ENCODE results near the gene MYPN.

Gene MYPN

DNA sequence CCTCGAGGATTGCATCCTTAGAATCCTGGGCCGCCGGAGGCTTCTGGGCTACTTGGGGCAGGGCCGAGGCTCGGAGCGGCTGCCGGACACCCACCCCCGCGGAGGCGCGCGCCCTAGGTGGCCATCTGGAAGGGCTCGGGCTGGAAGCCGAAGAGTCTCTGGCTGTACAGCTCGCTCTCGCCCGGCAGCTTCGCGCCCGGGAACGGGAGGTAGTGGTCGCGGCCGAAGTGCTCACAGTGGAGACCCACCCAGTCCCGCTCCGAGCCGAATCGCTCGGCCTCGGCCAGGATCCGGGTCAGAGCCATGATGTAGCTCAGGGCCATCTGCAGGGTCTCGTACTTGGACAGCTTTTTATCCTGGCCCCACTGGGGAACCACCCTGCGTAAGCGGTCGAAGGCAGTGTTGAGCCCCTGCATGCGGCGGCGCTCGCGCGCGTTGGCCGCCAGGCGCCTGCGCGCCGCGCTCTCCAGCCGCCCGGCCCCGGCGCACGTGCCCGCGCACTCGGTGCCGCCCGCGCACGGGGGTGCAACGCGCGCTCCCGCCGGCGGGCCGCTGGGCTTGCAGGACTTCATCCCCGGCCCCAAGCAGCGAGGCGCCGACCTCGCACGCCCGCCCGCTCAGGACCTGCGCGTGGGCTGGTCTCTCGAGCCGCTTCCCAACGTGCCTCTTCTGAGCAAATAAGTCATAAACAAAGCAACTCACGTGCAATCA, 122.0 kb downstream of the MYPN start (continued):
- TF ChIP-seq SALL2 (tag by site-specific recombination; IDR thresholded peaks at IDR 0.05; ENCODE audit: borderline replicate concordance) (no peak), ZNF341 (tag by site-specific recombination; IDR thresholded peaks at IDR 0.05; ENCODE audit: low read depth) (no peak), KLF7 (tag by site-specific recombination; IDR thresholded peaks at IDR 0.05; ENCODE audit: borderline replicate concordance) (no peak), ZSCAN16 (tag by site-specific recombination; IDR thresholded peaks at IDR 0.05) (0 out of 2 replicates have a peak, but pooled peaks have one; percentile 23), SP7 (tag by site-specific recombination; IDR thresholded peaks at IDR 0.05) (peak; percentile 49), ZFP37 (tag by site-specific recombination; IDR thresholded peaks at IDR 0.05) (peak; percentile 92)

DNA sequence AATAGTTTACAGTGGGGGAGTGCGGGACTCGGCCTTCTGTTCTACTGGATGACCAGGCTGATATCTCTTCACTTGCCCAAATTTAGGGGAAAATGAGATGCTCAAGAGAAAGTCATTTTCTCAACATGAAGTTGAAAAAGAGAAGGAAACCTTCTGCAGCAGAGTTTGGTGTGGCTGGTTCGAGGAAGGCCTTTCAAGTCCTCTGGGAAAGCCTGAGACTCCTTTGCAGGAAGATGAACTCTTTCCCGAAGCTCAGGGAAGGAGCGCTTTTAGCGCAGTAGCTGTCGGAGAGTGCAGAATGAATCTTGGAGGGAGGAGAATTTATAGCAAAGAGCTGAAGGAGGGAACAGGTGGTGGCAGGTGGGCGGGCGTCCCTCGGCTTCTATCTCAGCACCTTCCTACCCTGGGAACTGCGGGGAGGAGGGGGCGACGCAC, 122.5 kb downstream of the MYPN start, which contains the start of gene ATOH7:
Gene ATOH7 (minus strand): TSS at position 297 of the 435 bp plus-strand sequence. CDS start 436 bp downstream, outside the sequence.
- Histone ChIP-seq H3K27ac (ENCODE audit: extremely low read depth, low read depth, low read length) (peak within 1 kb of the TSS; percentile 68; the same call in 1 of the 2 replicates), H3K4me3 (ENCODE audit: low read depth, low read length) (peak within 1 kb of the TSS; percentile 54), H3K9me3 (ENCODE audit: control insufficient read depth, insufficient read depth, low read depth, low read length) (no peaks in the 10 kb centered on the region), H3K4me1 (ENCODE audit: control insufficient read depth, insufficient read depth, low read length) (peaks cover 3% of the 10 kb centered on the region; the same call in 1 of the 2 replicates), H3K36me3 (ENCODE audit: control insufficient read depth in 2 of 2, insufficient read depth in 1 of 2, low read length in 2 of 2) (no peaks in the 10 kb centered on the region)
- ChIA-PET POLR2A (interaction anchor here (0.6 to 2.9 kb wide), 2 partner anchors 43 to 100 kb away, joined by 5 to 11 read pairs; partner anchors contain the start of gene HNRNPH3), CTCF (interaction anchor here (0.9 kb wide), 1 partner anchor 9 kb away, joined by 3 read pairs; no protein-coding TSS in a partner anchor)
- TF ChIP-seq ZNF335 (tag by site-specific recombination; conservative IDR thresholded peaks at IDR 0.05) (0 out of 2 replicates have a peak, but pooled peaks have one; percentile 34), EGR2 (tag by site-specific recombination; IDR thresholded peaks at IDR 0.05; ENCODE audit: low read depth) (peak; percentile 14; the same call in 1 of the 2 replicates), ZNF112 (tag by site-specific recombination; IDR thresholded peaks at IDR 0.05) (no peak), ZNF513 (tag by site-specific recombination; IDR thresholded peaks at IDR 0.05) (0 out of 2 replicates have a peak, but pooled peaks have one; percentile 18)

DNA sequence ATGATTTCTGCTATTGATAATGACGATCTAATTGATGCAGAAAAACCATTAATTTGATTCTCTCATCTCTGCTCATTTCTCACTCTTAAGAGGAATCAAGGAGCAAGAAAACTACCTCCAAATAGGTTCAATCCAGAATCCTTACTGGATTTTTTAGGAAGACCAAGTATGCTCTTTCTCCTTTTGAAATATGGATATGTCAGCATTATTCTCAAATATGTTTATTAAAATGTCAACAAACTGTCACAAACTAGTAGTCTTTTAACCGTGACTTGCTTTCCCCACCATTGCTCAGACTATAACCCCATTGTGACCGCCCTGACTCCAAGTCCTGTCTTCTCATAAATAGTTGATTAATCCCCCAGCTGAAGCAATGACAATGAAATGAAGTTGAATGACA, 123.8 kb downstream of the MYPN start:
- H3K4me3 ChIP-seq (ENCODE audit: low read depth, low read length), result no peak overlapping the region
- no peaks in the 10 kb centered on the region for H3K36me3 ChIP-seq (ENCODE audit: control insufficient read depth in 2 of 2, insufficient read depth in 1 of 2, low read length in 2 of 2)
- H3K4me1 ChIP-seq (ENCODE audit: control insufficient read depth, insufficient read depth, low read length), result peaks cover 3% of the 10 kb centered on the region; the same call in 1 of the 2 replicates
- no peaks in the 10 kb centered on the region for H3K9me3 ChIP-seq (ENCODE audit: control insufficient read depth, insufficient read depth, low read depth, low read length)
- H3K27ac ChIP-seq (ENCODE audit: extremely low read depth, low read depth, low read length), result no peak overlapping the region
- TF ChIP-seq KLF7 (tag by site-specific recombination; IDR thresholded peaks at IDR 0.05; ENCODE audit: borderline replicate concordance) (no peak), ZNF549 (tag by site-specific recombination; IDR thresholded peaks at IDR 0.05) (no peak), PRDM1 (tag by site-specific recombination; IDR thresholded peaks at IDR 0.05) (no peak), ZNF560 (tag by site-specific recombination; IDR thresholded peaks at IDR 0.05; ENCODE audit: borderline replicate concordance) (no peak), ZNF514 (tag by site-specific recombination; IDR thresholded peaks at IDR 0.05) (no peak), HIC1 (tag by site-specific recombination; IDR thresholded peaks at IDR 0.05) (no peak), ZNF24 (tag by site-specific recombination; IDR thresholded peaks at IDR 0.05) (no peak), MEIS1 (CRISPR knock-in tag; IDR thresholded peaks at IDR 0.05; ENCODE audit: borderline replicate concordance) (no peak), GFI1B (tag by site-specific recombination; IDR thresholded peaks at IDR 0.05) (no peak), ZNF311 (tag by site-specific recombination; IDR thresholded peaks at IDR 0.05; ENCODE audit: borderline replicate concordance) (no peak), ZBTB21 (tag by site-specific recombination; IDR thresholded peaks at IDR 0.05) (no peak)
- TF ChIP-seq, protein P1, sequence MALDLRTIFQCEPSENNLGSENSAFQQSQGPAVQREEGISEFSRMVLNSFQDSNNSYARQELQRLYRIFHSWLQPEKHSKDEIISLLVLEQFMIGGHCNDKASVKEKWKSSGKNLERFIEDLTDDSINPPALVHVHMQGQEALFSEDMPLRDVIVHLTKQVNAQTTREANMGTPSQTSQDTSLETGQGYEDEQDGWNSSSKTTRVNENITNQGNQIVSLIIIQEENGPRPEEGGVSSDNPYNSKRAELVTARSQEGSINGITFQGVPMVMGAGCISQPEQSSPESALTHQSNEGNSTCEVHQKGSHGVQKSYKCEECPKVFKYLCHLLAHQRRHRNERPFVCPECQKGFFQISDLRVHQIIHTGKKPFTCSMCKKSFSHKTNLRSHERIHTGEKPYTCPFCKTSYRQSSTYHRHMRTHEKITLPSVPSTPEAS (tag by site-specific recombination; IDR thresholded peaks at IDR 0.05), result no peak
- TF ChIP-seq, protein P2, sequence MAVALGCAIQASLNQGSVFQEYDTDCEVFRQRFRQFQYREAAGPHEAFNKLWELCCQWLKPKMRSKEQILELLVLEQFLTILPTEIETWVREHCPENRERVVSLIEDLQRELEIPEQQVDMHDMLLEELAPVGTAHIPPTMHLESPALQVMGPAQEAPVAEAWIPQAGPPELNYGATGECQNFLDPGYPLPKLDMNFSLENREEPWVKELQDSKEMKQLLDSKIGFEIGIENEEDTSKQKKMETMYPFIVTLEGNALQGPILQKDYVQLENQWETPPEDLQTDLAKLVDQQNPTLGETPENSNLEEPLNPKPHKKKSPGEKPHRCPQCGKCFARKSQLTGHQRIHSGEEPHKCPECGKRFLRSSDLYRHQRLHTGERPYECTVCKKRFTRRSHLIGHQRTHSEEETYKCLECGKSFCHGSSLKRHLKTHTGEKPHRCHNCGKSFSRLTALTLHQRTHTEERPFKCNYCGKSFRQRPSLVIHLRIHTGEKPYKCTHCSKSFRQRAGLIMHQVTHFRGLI (tag by site-specific recombination; IDR thresholded peaks at IDR 0.05), result no peak
- ChIA-PET CTCF (no interaction called here), POLR2A (no interaction called here)
